GM21576 (cell line): Measurements from ENCODE around the gene ACD.

Experiments
- ATAC-seq: cut with Tn5 transposase; IDR thresholded peaks from one replicate; pipeline ENCODE4 v1.9.1; 2021; ENCODE audit warnings: mild to moderate bottlenecking, moderate library complexity; ENCODE audit not compliant: unreplicated experiment

ACD gene

GRCh38 chr16:67648088-67648763 is 11.8 kb downstream of the ACD start:
- ATAC-seq: no peak

GRCh38 chr16:67647681-67648080 is 12.4 kb downstream of the ACD start:
- no peak for ATAC-seq

- no peak for ATAC-seq
Measured at GRCh38 chr16:67647111-67647651, 12.9 kb downstream of the ACD start.

- no peak for ATAC-seq
Measured at GRCh38 chr16:67645397-67646121, 14.5 kb downstream of the ACD start.

- ATAC-seq: no peak
Measured at GRCh38 chr16:67644038-67644437, 16.0 kb downstream of the ACD start.

- no peak for ATAC-seq
Measured at GRCh38 chr16:67641779-67642708, 18.0 kb downstream of the ACD start.

GRCh38 chr16:67637625-67638024 is 22.4 kb downstream of the ACD start:
- ATAC-seq: no peak

GRCh38 chr16:67636713-67637112 is 23.3 kb downstream of the ACD start:
- ATAC-seq: no peak

- ATAC-seq: no peak
Measured at GRCh38 chr16:67632415-67633172, 27.5 kb downstream of the ACD start.

- ATAC-seq: no peak
Measured at GRCh38 chr16:67628216-67628615, 31.8 kb downstream of the ACD start.

GRCh38 chr16:67613808-67614207 is 46.3 kb downstream of the ACD start:
- no peak for ATAC-seq

GRCh38 chr16:67608364-67608763 is 51.7 kb downstream of the ACD start:
- no peak for ATAC-seq
